NCI-H2196 treated with DMSO at 0.1 percent for 48 hours (cell line): ENCODE measurements around the gene ICAM3.
"Not testable (repeated sequence)": the region's sequence is repeated elsewhere in the genome, so short reads cannot be mapped to it uniquely, and the experiment has no call there.

Experiments
- DNase-seq: peaks from one replicate; lab custom pipeline; 2025; ENCODE audit not compliant: unreplicated experiment; lab: John Stamatoyannopoulos, UW

The ICAM3 gene

DNA sequence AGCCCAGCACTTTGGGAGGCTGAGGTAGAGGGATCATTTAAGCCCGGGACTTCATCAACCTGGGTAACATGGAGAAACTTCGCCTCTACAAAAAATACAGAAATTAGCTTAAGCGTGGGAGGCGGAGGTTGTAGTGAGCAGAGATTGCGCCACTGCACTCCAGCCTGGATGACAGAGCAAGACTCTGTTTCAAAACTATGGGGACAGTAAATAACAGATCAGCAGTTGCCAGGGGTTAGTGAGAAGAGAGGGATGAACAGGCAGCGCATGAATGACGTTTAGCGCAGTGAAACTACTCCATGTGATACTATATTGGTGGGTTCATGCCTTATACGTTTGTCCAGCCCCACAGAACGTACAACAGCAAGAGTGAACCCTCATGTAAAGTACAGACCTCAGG lies 7.1 kb upstream of the ICAM3 start:
- DNase-seq: no peak

- DNase-seq: no peak
Observed at GRCh38 chr19:10344780-10345179, 5.4 kb upstream of the ICAM3 start.

- no peak for DNase-seq
Observed at GRCh38 chr19:10343495-10343894, 4.1 kb upstream of the ICAM3 start.

DNA sequence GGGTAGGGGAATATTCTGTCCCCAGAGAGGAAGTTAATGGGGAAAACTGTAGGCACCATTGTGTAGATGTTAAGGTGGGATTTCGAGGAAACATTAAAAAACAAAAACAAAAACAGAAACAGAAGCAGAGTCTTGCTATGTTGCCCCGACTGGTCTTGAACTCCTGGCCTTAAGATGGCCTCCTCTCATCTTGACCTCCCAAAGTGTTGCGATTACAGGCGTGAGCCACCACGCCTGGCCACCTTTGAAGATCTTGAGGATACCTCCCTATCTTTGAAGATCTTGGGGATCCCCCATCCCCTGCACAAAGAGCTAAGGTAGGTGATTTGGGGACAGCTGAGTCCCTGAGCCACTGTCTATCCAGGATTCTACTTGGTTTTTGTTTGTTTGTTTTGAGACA lies 553 bp upstream of the ICAM3 start:
- DNase-seq: no peak

DNA sequence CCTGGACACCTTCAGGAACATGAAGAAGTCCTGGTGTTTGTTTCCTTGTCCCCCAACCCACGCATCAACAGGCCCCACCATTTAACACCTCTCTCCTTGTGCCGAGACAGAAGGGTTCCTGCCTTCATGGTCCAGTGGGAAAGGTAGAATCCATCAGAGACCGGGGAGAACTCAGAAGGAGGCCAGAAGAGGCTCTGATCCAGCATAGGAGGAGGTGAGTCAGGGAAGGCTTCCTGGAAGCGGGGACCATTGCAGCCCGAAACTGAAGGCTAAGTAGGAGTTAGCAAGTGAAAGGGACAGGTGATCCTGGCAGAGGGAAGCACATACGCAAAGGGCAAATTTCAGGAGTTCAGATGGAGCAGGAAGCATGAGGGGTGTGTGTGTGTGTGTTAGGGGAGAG lies 484 bp downstream of the ICAM3 start:
- no peak for DNase-seq

GRCh38 chr19:10336725-10337124 lies 2.7 kb downstream of the ICAM3 start:
- not testable (repeated sequence) for DNase-seq

GRCh38 chr19:10335352-10335985 lies 4.0 kb downstream of the ICAM3 start:
- DNase-seq: no peak

GRCh38 chr19:10334588-10335351 lies 4.7 kb downstream of the ICAM3 start:
- DNase-seq: peak; percentile 85

DNA sequence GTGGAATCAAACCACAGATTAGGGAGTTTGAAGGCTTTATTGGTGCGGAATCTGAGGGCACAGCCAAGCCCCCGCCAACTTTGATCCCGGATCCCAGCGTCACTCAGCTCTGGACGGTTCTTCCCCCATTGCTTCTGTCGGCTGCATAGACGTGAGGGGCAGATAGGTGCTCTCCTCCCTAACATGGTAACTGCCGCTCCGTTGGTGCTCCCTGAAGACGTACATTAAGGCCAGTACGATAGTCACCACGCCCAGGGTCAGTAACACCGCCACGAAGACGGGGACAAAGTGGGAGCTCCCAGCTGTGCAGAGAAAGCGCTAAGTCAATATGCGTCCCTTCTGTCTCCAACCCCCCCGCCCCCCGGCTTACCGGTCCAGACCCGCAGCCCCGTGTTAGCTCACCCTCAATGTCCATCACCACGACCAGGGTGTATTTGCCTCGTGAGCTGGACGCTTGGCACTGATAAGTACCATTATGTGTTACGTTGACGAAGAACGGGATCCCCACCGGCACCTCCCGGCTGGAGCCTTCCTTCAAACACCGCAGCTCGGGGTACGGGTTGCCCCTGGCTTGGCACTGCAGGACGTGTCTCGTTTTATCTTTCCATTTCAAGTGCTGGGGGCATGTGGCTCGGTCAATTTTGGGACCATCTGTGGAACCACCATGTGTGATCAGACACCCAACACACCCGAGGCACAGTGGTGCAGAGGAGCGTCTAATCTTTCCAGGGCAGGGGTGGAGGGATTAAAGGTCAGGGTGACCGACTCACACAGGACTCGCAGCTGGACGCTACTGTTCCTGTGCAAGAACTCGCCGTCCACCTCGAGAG lies 5.5 kb downstream of the ICAM3 start:
- DNase-seq: no peak

DNA sequence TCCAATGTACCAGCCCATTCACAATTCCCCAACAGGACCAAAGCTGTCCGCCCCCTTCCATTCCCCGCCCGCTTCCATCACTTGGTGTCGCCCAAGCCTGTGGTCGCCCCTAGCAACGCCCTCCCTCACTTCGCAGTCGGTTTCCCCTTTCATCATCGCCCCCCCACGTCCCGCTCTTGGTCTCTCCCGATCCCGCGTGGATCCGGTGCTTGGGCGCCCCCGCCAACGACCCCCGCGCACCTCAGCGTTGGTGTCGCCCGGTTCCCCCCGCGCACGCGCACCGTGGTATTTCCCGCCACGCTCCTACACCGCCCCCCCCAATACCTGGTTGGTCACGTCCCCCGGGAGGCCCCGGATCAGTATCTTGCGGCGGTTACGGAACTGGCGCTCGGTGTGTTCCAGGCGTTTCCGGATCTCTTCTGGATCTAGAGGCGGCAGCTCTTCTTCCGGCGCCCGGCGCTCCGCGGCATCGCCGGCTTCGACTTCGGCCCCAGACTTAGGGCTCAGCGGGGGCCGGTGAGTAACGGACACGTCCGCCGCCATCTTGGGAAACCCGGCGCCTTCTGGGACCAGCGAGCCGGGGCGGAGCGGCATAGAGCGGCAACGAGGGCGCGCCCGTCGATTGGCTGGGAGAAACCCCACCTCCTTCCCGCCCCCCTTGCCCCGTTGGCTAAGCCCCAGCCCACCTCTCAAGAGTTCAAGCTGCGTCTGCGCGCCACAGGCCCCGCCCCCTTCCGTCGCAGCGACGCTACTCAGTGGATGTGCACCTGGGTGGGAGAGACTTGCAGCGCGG lies 6.3 kb downstream of the ICAM3 start, which contains the start of gene RAVER1:
RAVER1 (minus strand) TSS at position 565 of the 793 bp plus-strand sequence; CDS start at position 543, 22 bp downstream.
- peak; percentile 91 for DNase-seq

DNA sequence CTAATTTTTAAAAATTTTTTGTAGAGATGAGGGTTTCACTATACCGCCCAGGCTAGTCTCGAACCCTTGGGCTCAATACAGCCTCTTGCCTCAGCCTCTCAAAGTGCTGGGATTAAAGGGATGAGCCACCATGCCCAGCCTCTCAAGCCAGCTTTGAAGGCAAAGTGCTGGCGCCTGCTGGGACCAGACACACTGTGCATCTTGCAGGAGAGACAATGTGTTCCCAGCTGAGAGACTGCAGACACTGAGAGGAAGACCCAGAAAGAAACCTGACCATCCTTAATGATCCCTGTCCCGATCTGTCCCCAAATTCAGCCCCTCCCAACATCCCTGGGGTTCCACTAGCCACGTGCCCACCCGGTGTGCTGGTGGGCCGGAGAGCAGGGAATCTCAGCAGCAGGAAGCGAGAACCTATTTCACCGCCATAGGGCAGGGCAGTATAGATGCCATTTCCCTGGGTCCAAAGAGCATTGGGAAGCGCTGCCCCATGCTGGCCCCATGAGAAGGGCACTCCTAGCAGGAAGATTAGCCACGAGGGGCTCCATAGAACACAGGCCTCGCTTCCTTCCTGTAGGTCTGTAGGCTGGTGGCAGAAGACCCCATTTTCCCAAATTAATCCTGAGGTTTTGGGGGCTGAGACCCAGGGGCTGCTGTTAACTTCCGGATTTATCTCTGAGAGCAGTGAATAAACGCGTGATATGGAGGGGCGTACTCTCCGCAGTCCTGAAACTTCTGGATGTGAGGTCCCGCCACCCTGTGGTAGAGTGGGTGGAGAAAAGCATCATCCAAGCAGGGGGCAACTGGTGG lies 7.1 kb downstream of the ICAM3 start:
- no peak for DNase-seq

DNA sequence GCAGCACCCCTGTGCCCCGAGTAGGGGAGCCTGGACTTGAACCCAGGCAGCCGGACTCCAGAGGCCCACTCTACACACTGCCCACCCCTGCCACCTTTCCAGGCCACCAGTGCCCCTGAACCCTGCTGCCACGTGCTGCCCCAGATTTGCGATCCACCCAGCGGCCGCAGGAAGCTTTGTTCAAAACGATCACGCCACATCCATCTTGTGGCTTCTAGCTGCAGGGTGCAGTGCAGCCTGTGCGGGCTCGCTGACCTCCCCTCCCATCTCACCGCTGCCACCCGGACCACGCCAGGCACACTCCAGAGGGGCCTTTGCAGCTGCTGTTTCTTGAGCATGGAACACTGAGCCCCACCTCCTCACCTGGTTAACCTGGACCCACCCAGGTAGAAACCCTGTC lies 9.9 kb downstream of the ICAM3 start:
- no peak for DNase-seq

GRCh38 chr19:10328558-10329429 lies 10.6 kb downstream of the ICAM3 start:
- no peak for DNase-seq

DNA sequence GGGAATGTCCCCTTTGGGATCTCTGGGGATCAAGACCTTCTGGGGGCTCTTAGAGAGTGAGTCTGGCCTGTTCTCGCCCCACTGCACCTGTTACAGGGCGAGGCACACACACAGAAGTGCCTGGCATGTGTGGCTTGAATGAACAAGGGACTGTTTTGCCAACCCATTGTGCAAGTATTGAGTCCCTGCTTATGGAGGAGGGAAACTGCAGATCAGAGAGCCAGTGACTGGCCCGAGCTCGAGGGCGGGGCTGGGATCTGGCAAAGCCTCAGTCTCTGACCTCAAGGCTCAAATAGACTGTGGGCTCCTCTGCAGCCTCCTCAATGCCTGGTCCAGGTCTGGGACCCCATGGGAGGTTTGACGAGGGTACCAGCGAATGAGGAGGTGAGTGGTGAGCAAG lies 11.6 kb downstream of the ICAM3 start:
- DNase-seq: no peak

GRCh38 chr19:10325732-10326131 lies 13.7 kb downstream of the ICAM3 start:
- no peak for DNase-seq

- DNase-seq: no peak
Observed at GRCh38 chr19:10321874-10322835, 17.3 kb downstream of the ICAM3 start.

- no peak for DNase-seq
Observed at GRCh38 chr19:10321417-10321797, 18.0 kb downstream of the ICAM3 start.
